ENCODE measurements around the gene NDUFV2.

NDUFV2 gene

GRCh38 chr18:9135912-9136314, 33.4 kb downstream of the NDUFV2 start:
- peaks cover 53% of the 10 kb centered on the region for H3K79me2 ChIP-seq (ENCODE audit: control insufficient read depth, insufficient read depth, low read length, unreplicated experiment)
- peaks cover 11% of the 10 kb centered on the region; the same call in 1 of the 2 replicates for H3K36me3 ChIP-seq (ENCODE audit: insufficient read depth, low read length)
- peak overlapping the region; percentile 46; the same call in 1 of the 2 replicates for H3K27ac ChIP-seq (ENCODE audit: low read depth, low read length)
- H3K4me1 ChIP-seq (ENCODE audit: control insufficient read depth, insufficient read depth, low read length, unreplicated experiment): peaks cover 9% of the 10 kb centered on the region
- no peaks in the 10 kb centered on the region for H3K27me3 ChIP-seq (ENCODE audit: insufficient read depth, low read length)
- peak overlapping the region; percentile 79 for H3K4me3 ChIP-seq (ENCODE audit: low read depth, low read length)
- H2AFZ ChIP-seq (ENCODE audit: low read length, unreplicated experiment): no peak overlapping the region

GRCh38 chr18:9136315-9137155, 34.0 kb downstream of the NDUFV2 start, which contains the start of gene ANKRD12:
Gene ANKRD12 (plus strand): TSS chr18:9136781. CDS start chr18:9182433, 45,652 bp downstream.
- H3K27ac ChIP-seq (ENCODE audit: low read depth, low read length): peak within 1 kb of the TSS; percentile 91
- peak within 1 kb of the TSS; percentile 90 for H3K4me3 ChIP-seq (ENCODE audit: low read depth, low read length)
- H3K27me3 ChIP-seq (ENCODE audit: insufficient read depth, low read length): no peaks in the 10 kb centered on the region
- peaks cover 15% of the 10 kb centered on the region for H3K4me1 ChIP-seq (ENCODE audit: control insufficient read depth, insufficient read depth, low read length, unreplicated experiment)
- H2AFZ ChIP-seq (ENCODE audit: low read length, unreplicated experiment): no peak within 1 kb of the TSS
- peaks cover 54% of the 10 kb centered on the region for H3K79me2 ChIP-seq (ENCODE audit: control insufficient read depth, insufficient read depth, low read length, unreplicated experiment)
- peaks cover 6% of the 10 kb centered on the region; the same call in 1 of the 2 replicates for H3K36me3 ChIP-seq (ENCODE audit: insufficient read depth, low read length)

- H3K27ac ChIP-seq (ENCODE audit: low read depth, low read length): peak overlapping the region; percentile 91
- H2AFZ ChIP-seq (ENCODE audit: low read length, unreplicated experiment): no peak overlapping the region
- H3K36me3 ChIP-seq (ENCODE audit: insufficient read depth, low read length): no peaks in the 10 kb centered on the region
- H3K79me2 ChIP-seq (ENCODE audit: control insufficient read depth, insufficient read depth, low read length, unreplicated experiment): peaks cover 60% of the 10 kb centered on the region
- H3K4me1 ChIP-seq (ENCODE audit: control insufficient read depth, insufficient read depth, low read length, unreplicated experiment): peaks cover 24% of the 10 kb centered on the region
- peak overlapping the region; percentile 90 for H3K4me3 ChIP-seq (ENCODE audit: low read depth, low read length)
- H3K27me3 ChIP-seq (ENCODE audit: insufficient read depth, low read length): no peaks in the 10 kb centered on the region
These were observed 34.9 kb downstream of the NDUFV2 start for GRCh38 chr18:9137168-9138066.

- Histone ChIP-seq H3K4me1 (ENCODE audit: control insufficient read depth, insufficient read depth, low read length, unreplicated experiment) (peaks cover 38% of the 10 kb centered on the region), H2AFZ (ENCODE audit: low read length, unreplicated experiment) (no peak overlapping the region)
These were observed 37.0 kb downstream of the NDUFV2 start for GRCh38 chr18:9139400-9140039.

GRCh38 chr18:9140381-9140780, 37.9 kb downstream of the NDUFV2 start:
- Histone ChIP-seq H3K4me1 (ENCODE audit: control insufficient read depth, insufficient read depth, low read length, unreplicated experiment) (peaks cover 44% of the 10 kb centered on the region), H3K27ac (ENCODE audit: low read depth, low read length) (peak overlapping the region; percentile 91), H3K36me3 (ENCODE audit: insufficient read depth, low read length) (no peaks in the 10 kb centered on the region), H3K79me2 (ENCODE audit: control insufficient read depth, insufficient read depth, low read length, unreplicated experiment) (peaks cover 83% of the 10 kb centered on the region), H3K4me3 (ENCODE audit: low read depth, low read length) (peak overlapping the region; percentile 90), H3K27me3 (ENCODE audit: insufficient read depth, low read length) (no peaks in the 10 kb centered on the region), H2AFZ (ENCODE audit: low read length, unreplicated experiment) (no peak overlapping the region)

More at GRCh38 chr18:9139400-9140039, 37.0 kb downstream of the NDUFV2 start:
- Histone ChIP-seq H3K4me3 (ENCODE audit: low read depth, low read length) (peak overlapping the region; percentile 90), H3K27me3 (ENCODE audit: insufficient read depth, low read length) (no peaks in the 10 kb centered on the region), H3K36me3 (ENCODE audit: insufficient read depth, low read length) (no peaks in the 10 kb centered on the region), H3K27ac (ENCODE audit: low read depth, low read length) (peak overlapping the region; percentile 91), H3K79me2 (ENCODE audit: control insufficient read depth, insufficient read depth, low read length, unreplicated experiment) (peaks cover 79% of the 10 kb centered on the region)

GRCh38 chr18:9140984-9141383, 38.5 kb downstream of the NDUFV2 start:
- H2AFZ ChIP-seq (ENCODE audit: low read length, unreplicated experiment): no peak overlapping the region
- H3K4me1 ChIP-seq (ENCODE audit: control insufficient read depth, insufficient read depth, low read length, unreplicated experiment): peaks cover 44% of the 10 kb centered on the region
- H3K36me3 ChIP-seq (ENCODE audit: insufficient read depth, low read length): no peaks in the 10 kb centered on the region
- peaks cover 84% of the 10 kb centered on the region for H3K79me2 ChIP-seq (ENCODE audit: control insufficient read depth, insufficient read depth, low read length, unreplicated experiment)
- peak overlapping the region; percentile 90 for H3K4me3 ChIP-seq (ENCODE audit: low read depth, low read length)
- peak overlapping the region; percentile 91; the same call in 1 of the 2 replicates for H3K27ac ChIP-seq (ENCODE audit: low read depth, low read length)
- H3K27me3 ChIP-seq (ENCODE audit: insufficient read depth, low read length): no peaks in the 10 kb centered on the region

- Histone ChIP-seq H3K27ac (ENCODE audit: low read depth, low read length) (peak overlapping the region; percentile 25), H3K79me2 (ENCODE audit: control insufficient read depth, insufficient read depth, low read length, unreplicated experiment) (peaks cover 95% of the 10 kb centered on the region), H3K4me1 (ENCODE audit: control insufficient read depth, insufficient read depth, low read length, unreplicated experiment) (peaks cover 57% of the 10 kb centered on the region)
These were observed 43.7 kb downstream of the NDUFV2 start for GRCh38 chr18:9146224-9146623.

GRCh38 chr18:9147440-9148202, 45.1 kb downstream of the NDUFV2 start:
- H2AFZ ChIP-seq (ENCODE audit: low read length, unreplicated experiment): no peak overlapping the region
- H3K4me3 ChIP-seq (ENCODE audit: low read depth, low read length): peak overlapping the region; percentile 38; the same call in 1 of the 2 replicates
- peaks cover 95% of the 10 kb centered on the region for H3K79me2 ChIP-seq (ENCODE audit: control insufficient read depth, insufficient read depth, low read length, unreplicated experiment)
- no peaks in the 10 kb centered on the region for H3K27me3 ChIP-seq (ENCODE audit: insufficient read depth, low read length)
- H3K27ac ChIP-seq (ENCODE audit: low read depth, low read length): peak overlapping the region; percentile 73
- H3K36me3 ChIP-seq (ENCODE audit: insufficient read depth, low read length): no peaks in the 10 kb centered on the region
- H3K4me1 ChIP-seq (ENCODE audit: control insufficient read depth, insufficient read depth, low read length, unreplicated experiment): peaks cover 45% of the 10 kb centered on the region

More at GRCh38 chr18:9146224-9146623, 43.7 kb downstream of the NDUFV2 start:
- Histone ChIP-seq H3K36me3 (ENCODE audit: insufficient read depth, low read length) (no peaks in the 10 kb centered on the region), H2AFZ (ENCODE audit: low read length, unreplicated experiment) (no peak overlapping the region), H3K27me3 (ENCODE audit: insufficient read depth, low read length) (no peaks in the 10 kb centered on the region), H3K4me3 (ENCODE audit: low read depth, low read length) (no peak overlapping the region)

GRCh38 chr18:9148203-9148552, 45.7 kb downstream of the NDUFV2 start:
- H3K4me3 ChIP-seq (ENCODE audit: low read depth, low read length): no peak overlapping the region
- no peak overlapping the region for H3K27ac ChIP-seq (ENCODE audit: low read depth, low read length)
- H3K4me1 ChIP-seq (ENCODE audit: control insufficient read depth, insufficient read depth, low read length, unreplicated experiment): peaks cover 47% of the 10 kb centered on the region
- H3K79me2 ChIP-seq (ENCODE audit: control insufficient read depth, insufficient read depth, low read length, unreplicated experiment): peaks cover 95% of the 10 kb centered on the region
- H3K36me3 ChIP-seq (ENCODE audit: insufficient read depth, low read length): no peaks in the 10 kb centered on the region
- H2AFZ ChIP-seq (ENCODE audit: low read length, unreplicated experiment): no peak overlapping the region
- no peaks in the 10 kb centered on the region for H3K27me3 ChIP-seq (ENCODE audit: insufficient read depth, low read length)
